ENCODE data around the gene ARHGDIB. TPM values are rescaled to one million over a fixed set of nuclear protein-coding genes. Genes with fewer than 3 reads are reported as not detected.

The ARHGDIB gene
- total RNA-seq, 6 experiments from 2014 or later: 0.76 to 4.8 (median 3.0) TPM

- Mint-ChIP-seq H3K36me3 (ENCODE audit: low read depth) (no peaks in the 10 kb centered on the region), H3K4me3 (no peak overlapping the region), H3K27me3 (ENCODE audit: insufficient read depth) (no peaks in the 10 kb centered on the region; the same call in 1 of the 2 replicates), H3K4me1 (ENCODE audit: low read depth) (peaks cover 8% of the 10 kb centered on the region; the same call in 1 of the 2 replicates), H3K27ac (no peak overlapping the region), H3K9me3 (no peaks in the 10 kb centered on the region)
- DNase-seq: no peak
- TF ChIP-seq, protein P1, sequence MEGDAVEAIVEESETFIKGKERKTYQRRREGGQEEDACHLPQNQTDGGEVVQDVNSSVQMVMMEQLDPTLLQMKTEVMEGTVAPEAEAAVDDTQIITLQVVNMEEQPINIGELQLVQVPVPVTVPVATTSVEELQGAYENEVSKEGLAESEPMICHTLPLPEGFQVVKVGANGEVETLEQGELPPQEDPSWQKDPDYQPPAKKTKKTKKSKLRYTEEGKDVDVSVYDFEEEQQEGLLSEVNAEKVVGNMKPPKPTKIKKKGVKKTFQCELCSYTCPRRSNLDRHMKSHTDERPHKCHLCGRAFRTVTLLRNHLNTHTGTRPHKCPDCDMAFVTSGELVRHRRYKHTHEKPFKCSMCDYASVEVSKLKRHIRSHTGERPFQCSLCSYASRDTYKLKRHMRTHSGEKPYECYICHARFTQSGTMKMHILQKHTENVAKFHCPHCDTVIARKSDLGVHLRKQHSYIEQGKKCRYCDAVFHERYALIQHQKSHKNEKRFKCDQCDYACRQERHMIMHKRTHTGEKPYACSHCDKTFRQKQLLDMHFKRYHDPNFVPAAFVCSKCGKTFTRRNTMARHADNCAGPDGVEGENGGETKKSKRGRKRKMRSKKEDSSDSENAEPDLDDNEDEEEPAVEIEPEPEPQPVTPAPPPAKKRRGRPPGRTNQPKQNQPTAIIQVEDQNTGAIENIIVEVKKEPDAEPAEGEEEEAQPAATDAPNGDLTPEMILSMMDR (IDR thresholded peaks at IDR 0.05): no peak
These were observed 53.4 kb downstream of the ARHGDIB start for GRCh38 chr12:14907953-14908352.

- Mint-ChIP-seq H3K27ac (no peak overlapping the region), H3K4me3 (no peak overlapping the region), H3K36me3 (ENCODE audit: low read depth) (no peaks in the 10 kb centered on the region), H3K9me3 (no peaks in the 10 kb centered on the region), H3K27me3 (ENCODE audit: insufficient read depth) (no peaks in the 10 kb centered on the region; the same call in 1 of the 2 replicates), H3K4me1 (ENCODE audit: low read depth) (peaks cover 8% of the 10 kb centered on the region; the same call in 1 of the 2 replicates)
- TF ChIP-seq, protein P1 (IDR thresholded peaks at IDR 0.05): no peak
- no peak for DNase-seq
These were observed 55.3 kb downstream of the ARHGDIB start for GRCh38 chr12:14906114-14906513.

DNA sequence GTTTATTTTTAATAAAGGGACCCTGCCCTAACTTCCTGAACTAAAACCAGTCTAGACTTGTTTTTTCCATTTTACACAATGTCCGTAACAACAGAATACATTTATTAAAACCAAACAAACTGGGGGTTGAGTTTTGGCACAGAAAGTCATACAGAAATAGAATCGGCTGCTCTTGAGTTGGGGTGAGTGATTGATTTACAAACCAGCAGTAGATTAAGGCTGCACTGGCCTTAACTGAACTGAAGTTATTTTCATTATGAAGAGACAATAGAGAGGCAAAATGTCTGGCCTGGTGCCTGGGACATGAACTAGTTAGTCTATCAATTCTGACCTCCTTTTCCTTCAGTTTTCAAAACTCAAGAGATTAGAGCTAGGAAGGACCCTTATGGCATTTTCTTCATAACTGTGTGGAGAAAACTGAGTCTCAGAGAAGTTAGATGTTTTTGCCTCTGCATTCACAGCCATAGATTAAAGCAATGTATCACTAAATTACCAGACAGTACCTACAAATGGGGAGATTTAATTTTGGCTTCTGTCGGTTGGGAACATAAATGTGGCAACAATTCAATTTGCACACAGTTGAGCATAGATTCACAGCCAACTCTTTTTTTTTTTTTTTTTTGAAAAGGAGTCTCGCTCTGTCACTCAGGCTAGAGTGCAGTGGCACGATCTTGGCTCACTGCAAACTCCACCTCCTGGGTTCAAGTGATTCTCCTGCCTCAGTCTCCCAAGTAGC, 56.0 kb downstream of the ARHGDIB start:
- Mint-ChIP-seq H3K4me3 (no peak overlapping the region), H3K36me3 (ENCODE audit: low read depth) (no peaks in the 10 kb centered on the region), H3K9me3 (no peaks in the 10 kb centered on the region), H3K4me1 (ENCODE audit: low read depth) (peaks cover 4% of the 10 kb centered on the region; the same call in 1 of the 2 replicates), H3K27ac (no peak overlapping the region), H3K27me3 (ENCODE audit: insufficient read depth) (no peaks in the 10 kb centered on the region; the same call in 1 of the 2 replicates)
- no peak for DNase-seq
- TF ChIP-seq, protein P1 (IDR thresholded peaks at IDR 0.05): no peak

DNA sequence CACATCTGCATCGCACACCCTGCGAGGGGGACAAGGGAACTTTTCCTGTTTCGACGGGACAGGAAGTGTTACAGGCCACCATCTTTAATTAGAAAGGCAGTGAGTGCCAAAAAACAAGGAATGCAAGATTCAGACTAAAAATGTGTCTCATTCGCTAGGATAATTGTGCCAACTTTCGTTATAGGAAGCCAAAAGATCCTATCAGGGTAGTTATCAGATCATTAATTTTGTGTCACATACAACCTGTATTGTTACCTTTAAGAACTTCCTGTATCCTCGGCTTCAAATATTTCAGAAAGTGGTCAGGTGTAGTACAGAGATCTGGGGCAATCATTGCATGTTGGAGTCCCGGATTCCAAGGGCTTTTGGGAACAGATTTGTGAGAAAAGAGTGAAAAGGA, 56.5 kb downstream of the ARHGDIB start:
- no peaks in the 10 kb centered on the region; the same call in 1 of the 2 replicates for H3K27me3 Mint-ChIP-seq (ENCODE audit: insufficient read depth)
- no peaks in the 10 kb centered on the region for H3K36me3 Mint-ChIP-seq (ENCODE audit: low read depth)
- TF ChIP-seq, protein P1 (IDR thresholded peaks at IDR 0.05): no peak
- no peak overlapping the region for H3K4me3 Mint-ChIP-seq
- DNase-seq: no peak
- H3K27ac Mint-ChIP-seq: no peak overlapping the region
- no peaks in the 10 kb centered on the region; the same call in 1 of the 2 replicates for H3K4me1 Mint-ChIP-seq (ENCODE audit: low read depth)
- no peaks in the 10 kb centered on the region for H3K9me3 Mint-ChIP-seq

GRCh38 chr12:14903386-14904098, 57.9 kb downstream of the ARHGDIB start:
- no peaks in the 10 kb centered on the region; the same call in 1 of the 2 replicates for H3K27me3 Mint-ChIP-seq (ENCODE audit: insufficient read depth)
- H3K27ac Mint-ChIP-seq: no peak overlapping the region
- DNase-seq: no peak
- TF ChIP-seq, protein P1 (IDR thresholded peaks at IDR 0.05): no peak
- H3K4me1 Mint-ChIP-seq (ENCODE audit: low read depth): no peaks in the 10 kb centered on the region; the same call in 1 of the 2 replicates
- H3K4me3 Mint-ChIP-seq: no peak overlapping the region
- H3K9me3 Mint-ChIP-seq: no peaks in the 10 kb centered on the region
- H3K36me3 Mint-ChIP-seq (ENCODE audit: low read depth): no peaks in the 10 kb centered on the region
